Middle frontal gyrus (tissue), 1 donor: ENCODE measurements around the gene TNFAIP6.

Experiments
- DNase-seq: peaks from one replicate; pipeline ENCODE4 v3.0.0-alpha.2; 2015; ENCODE audit warnings: low spot score; ENCODE audit errors: extremely low spot score

Gene TNFAIP6

GRCh38 chr2:151359768-151360461 lies 2.5 kb downstream of the TNFAIP6 start:
- no peak for DNase-seq

- no peak for DNase-seq
These were observed 4.4 kb downstream of the TNFAIP6 start for GRCh38 chr2:151361674-151362370.

GRCh38 chr2:151363709-151364108 lies 6.3 kb downstream of the TNFAIP6 start:
- DNase-seq, result no peak

GRCh38 chr2:151367571-151367970 lies 10.2 kb downstream of the TNFAIP6 start:
- no peak for DNase-seq

- DNase-seq, result no peak
These were observed 17.0 kb downstream of the TNFAIP6 start for GRCh38 chr2:151374436-151374835.

GRCh38 chr2:151379169-151379568 lies 21.8 kb downstream of the TNFAIP6 start:
- no peak for DNase-seq

- no peak for DNase-seq
These were observed 23.3 kb downstream of the TNFAIP6 start for GRCh38 chr2:151380580-151381235.

GRCh38 chr2:151381266-151381665 lies 23.9 kb downstream of the TNFAIP6 start:
- DNase-seq, result no peak

GRCh38 chr2:151388011-151388410 lies 30.6 kb downstream of the TNFAIP6 start:
- DNase-seq, result no peak

GRCh38 chr2:151391436-151391835 lies 34.0 kb downstream of the TNFAIP6 start:
- DNase-seq, result no peak

GRCh38 chr2:151394509-151394908 lies 37.1 kb downstream of the TNFAIP6 start:
- no peak for DNase-seq

- DNase-seq, result no peak
These were observed 38.4 kb downstream of the TNFAIP6 start for GRCh38 chr2:151395509-151396374.

GRCh38 chr2:151399981-151400380 lies 42.6 kb downstream of the TNFAIP6 start:
- DNase-seq, result no peak

GRCh38 chr2:151401149-151401548 lies 43.8 kb downstream of the TNFAIP6 start:
- no peak for DNase-seq

GRCh38 chr2:151403914-151404313 lies 46.5 kb downstream of the TNFAIP6 start:
- DNase-seq, result no peak

- DNase-seq, result no peak
These were observed 48.0 kb downstream of the TNFAIP6 start for GRCh38 chr2:151405376-151405775.

GRCh38 chr2:151407281-151407680 lies 49.9 kb downstream of the TNFAIP6 start:
- no peak for DNase-seq

GRCh38 chr2:151408788-151409600 lies 51.6 kb downstream of the TNFAIP6 start:
- no peak for DNase-seq

GRCh38 chr2:151409601-151410484 lies 52.5 kb downstream of the TNFAIP6 start, which contains the start of gene RIF1:
Gene RIF1 (plus strand): TSS chr2:151409902. CDS start chr2:151410424, 522 bp downstream.
- peak; percentile 74 for DNase-seq

- DNase-seq, result no peak
These were observed 53.1 kb downstream of the TNFAIP6 start for GRCh38 chr2:151410485-151410834.
